Nephron (organoid): ENCODE results near the gene MTHFD1L.
A peak's percentile ranks its signal among the peaks of the same experiment; 100 is the strongest.

Source experiments
- H3K27ac Mint-ChIP-seq, 3 experiments: 2 replicates each; pipeline ENCODE4 v1.8.0; 2020; ENCODE audit warnings: mixed read lengths in 3 of 3, mild to moderate bottlenecking in 2 of 3, moderate library complexity in 1 of 3
- H3K27me3 Mint-ChIP-seq: 2 replicates; pipeline ENCODE4 v1.8.0; 2021; ENCODE audit warnings: low read depth, mild to moderate bottlenecking, moderate library complexity, mixed read lengths
- H3K36me3 Mint-ChIP-seq: 2 replicates; pipeline ENCODE4 v1.8.0; 2020; ENCODE audit warnings: low read depth, mixed read lengths
- H3K4me1 Mint-ChIP-seq: 2 replicates; pipeline ENCODE4 v1.8.0; 2020; ENCODE audit warnings: mixed read lengths
- H3K4me3 Mint-ChIP-seq, 3 experiments: 2 replicates each; pipeline ENCODE4 v1.8.0; 2020; ENCODE audit warnings: mild to moderate bottlenecking in 3 of 3, mixed read lengths in 3 of 3, moderate library complexity in 2 of 3
- H3K9me3 Mint-ChIP-seq: 2 replicates; pipeline ENCODE4 v1.8.0; 2020; ENCODE audit warnings: mixed read lengths
- TF ChIP-seq, protein P1 (sequence below), 3 experiments: fragments of 200-600 bp; sonication (generic); IDR thresholded peaks; one replicate each; pipeline ENCODE4 v1.5.0; 2021; ENCODE audit warnings: antibody characterized with exemption in 3 of 3; ENCODE audit not compliant: unreplicated experiment in 3 of 3

The MTHFD1L gene

DNA sequence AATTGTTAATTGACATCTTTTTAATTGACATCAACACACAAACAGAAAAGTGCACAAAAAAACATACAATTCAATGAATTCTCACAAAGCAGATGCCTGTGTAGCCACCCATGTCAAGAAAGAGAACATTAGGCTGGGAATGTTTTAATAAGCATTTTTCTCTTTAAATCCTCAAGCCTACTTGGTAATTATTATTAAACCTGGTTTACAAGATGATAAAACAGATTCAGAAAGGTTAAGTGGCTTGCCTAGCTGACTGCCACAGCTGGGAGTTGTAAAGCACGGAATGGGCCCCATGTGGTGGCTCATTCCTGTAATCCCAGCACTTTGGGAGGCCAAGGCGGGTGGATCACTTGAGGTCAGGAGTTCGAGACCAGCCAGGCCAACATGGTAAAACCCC, 284.3 kb downstream of the MTHFD1L start:
- peak overlapping the region; percentile 83 to 95 (median 93) for H3K27ac Mint-ChIP-seq
- no peaks in the 10 kb centered on the region for H3K27me3 Mint-ChIP-seq
- no peaks in the 10 kb centered on the region for H3K9me3 Mint-ChIP-seq
- peaks cover 3% of the 10 kb centered on the region for H3K36me3 Mint-ChIP-seq
- peak overlapping the region in 1 of 3 experiments; percentile 5 for H3K4me3 Mint-ChIP-seq
- TF ChIP-seq, protein P1, sequence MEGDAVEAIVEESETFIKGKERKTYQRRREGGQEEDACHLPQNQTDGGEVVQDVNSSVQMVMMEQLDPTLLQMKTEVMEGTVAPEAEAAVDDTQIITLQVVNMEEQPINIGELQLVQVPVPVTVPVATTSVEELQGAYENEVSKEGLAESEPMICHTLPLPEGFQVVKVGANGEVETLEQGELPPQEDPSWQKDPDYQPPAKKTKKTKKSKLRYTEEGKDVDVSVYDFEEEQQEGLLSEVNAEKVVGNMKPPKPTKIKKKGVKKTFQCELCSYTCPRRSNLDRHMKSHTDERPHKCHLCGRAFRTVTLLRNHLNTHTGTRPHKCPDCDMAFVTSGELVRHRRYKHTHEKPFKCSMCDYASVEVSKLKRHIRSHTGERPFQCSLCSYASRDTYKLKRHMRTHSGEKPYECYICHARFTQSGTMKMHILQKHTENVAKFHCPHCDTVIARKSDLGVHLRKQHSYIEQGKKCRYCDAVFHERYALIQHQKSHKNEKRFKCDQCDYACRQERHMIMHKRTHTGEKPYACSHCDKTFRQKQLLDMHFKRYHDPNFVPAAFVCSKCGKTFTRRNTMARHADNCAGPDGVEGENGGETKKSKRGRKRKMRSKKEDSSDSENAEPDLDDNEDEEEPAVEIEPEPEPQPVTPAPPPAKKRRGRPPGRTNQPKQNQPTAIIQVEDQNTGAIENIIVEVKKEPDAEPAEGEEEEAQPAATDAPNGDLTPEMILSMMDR (IDR thresholded peaks at IDR 0.05; ENCODE audit: unreplicated experiment in 3 of 3) = no peak
- H3K4me1 Mint-ChIP-seq = peaks cover 44% of the 10 kb centered on the region
